ENCODE data around the gene LIN54.

The LIN54 gene

GRCh38 chr4:82903737-82904136, 106.9 kb downstream of the LIN54 start:
- Histone ChIP-seq H4K20me1 (ENCODE audit: insufficient read depth, low read length) (peaks cover 8% of the 10 kb centered on the region; the same call in 1 of the 2 replicates), H3K4me3 (ENCODE audit: low read length) (no peak overlapping the region), H2AFZ (ENCODE audit: low read length) (no peak overlapping the region), H3F3A (ENCODE audit: insufficient read depth, low read length) (peaks cover 35% of the 10 kb centered on the region), H3K36me3 (replicated peaks; ENCODE audit: insufficient read depth, low read length) (no peaks in the 10 kb centered on the region), H3K9me3 (replicated peaks; ENCODE audit: insufficient read depth, low read length) (no peaks in the 10 kb centered on the region), H3K9ac (ENCODE audit: low read length) (no peak overlapping the region), H3K27me3 (replicated peaks; ENCODE audit: insufficient read depth, low read length) (peaks cover 9% of the 10 kb centered on the region), H3K27ac (ENCODE audit: low read length) (no peak overlapping the region), H3K9me2 (replicated peaks; ENCODE audit: insufficient read depth, low read length) (no peaks in the 10 kb centered on the region), H3K4me2 (ENCODE audit: low read depth, low read length) (no peak overlapping the region), H3K79me2 (ENCODE audit: low read length) (peaks cover 26% of the 10 kb centered on the region), H3K4me1 (ENCODE audit: low read length) (0 out of 2 replicates have a peak, but pooled peaks cover 13% of the 10 kb centered on the region)
- no peak for TF ChIP-seq EZH2 (optimal IDR thresholded peaks at IDR 0.05; ENCODE audit: low read depth, low read length)
- no peak for TF ChIP-seq CTCF (IDR thresholded peaks at IDR 0.05; ENCODE audit: low read length)
- TF ChIP-seq EZH2phosphoT487 (IDR thresholded peaks at IDR 0.05; ENCODE audit: low read length) = no peak
- DNase-seq = no peak

GRCh38 chr4:82901183-82901718, 109.4 kb downstream of the LIN54 start:
- H3K36me3 ChIP-seq (replicated peaks; ENCODE audit: insufficient read depth, low read length) = peaks cover 5% of the 10 kb centered on the region; the same call in 1 of the 2 replicates
- DNase-seq = no peak
- peak overlapping the region; percentile 81 for H3K9ac ChIP-seq (ENCODE audit: low read length)
- peak overlapping the region; percentile 93 for H3K27ac ChIP-seq (ENCODE audit: low read length)
- peaks cover 31% of the 10 kb centered on the region for H3F3A ChIP-seq (ENCODE audit: insufficient read depth, low read length)
- H3K4me2 ChIP-seq (ENCODE audit: low read depth, low read length) = peak overlapping the region; percentile 82
- no peaks in the 10 kb centered on the region for H3K9me3 ChIP-seq (replicated peaks; ENCODE audit: insufficient read depth, low read length)
- H3K27me3 ChIP-seq (replicated peaks; ENCODE audit: insufficient read depth, low read length) = peaks cover 6% of the 10 kb centered on the region
- no peak for TF ChIP-seq EZH2 (optimal IDR thresholded peaks at IDR 0.05; ENCODE audit: low read depth, low read length)
- no peak for TF ChIP-seq EZH2phosphoT487 (IDR thresholded peaks at IDR 0.05; ENCODE audit: low read length)
- no peak for TF ChIP-seq CTCF (IDR thresholded peaks at IDR 0.05; ENCODE audit: low read length)
- peaks cover 11% of the 10 kb centered on the region; the same call in 1 of the 2 replicates for H4K20me1 ChIP-seq (ENCODE audit: insufficient read depth, low read length)
- peak overlapping the region; percentile 75 for H2AFZ ChIP-seq (ENCODE audit: low read length)
- no peaks in the 10 kb centered on the region for H3K9me2 ChIP-seq (replicated peaks; ENCODE audit: insufficient read depth, low read length)
- H3K4me1 ChIP-seq (ENCODE audit: low read length) = peaks cover 13% of the 10 kb centered on the region; the same call in 1 of the 2 replicates
- H3K79me2 ChIP-seq (ENCODE audit: low read length) = peaks cover 51% of the 10 kb centered on the region
- H3K4me3 ChIP-seq (ENCODE audit: low read length) = peak overlapping the region; percentile 79

- peaks cover 5% of the 10 kb centered on the region; the same call in 1 of the 2 replicates for H3K36me3 ChIP-seq (replicated peaks; ENCODE audit: insufficient read depth, low read length)
- peaks cover 3% of the 10 kb centered on the region; the same call in 1 of the 2 replicates for H3K27me3 ChIP-seq (replicated peaks; ENCODE audit: insufficient read depth, low read length)
- peak within 1 kb of the TSS; percentile 93 for H3K27ac ChIP-seq (ENCODE audit: low read length)
- no peaks in the 10 kb centered on the region for H3K9me3 ChIP-seq (replicated peaks; ENCODE audit: insufficient read depth, low read length)
- H3K9ac ChIP-seq (ENCODE audit: low read length) = peak within 1 kb of the TSS; percentile 81
- TF ChIP-seq CTCF (IDR thresholded peaks at IDR 0.05; ENCODE audit: low read length) (no peak), EZH2phosphoT487 (IDR thresholded peaks at IDR 0.05; ENCODE audit: low read length) (no peak), EZH2 (optimal IDR thresholded peaks at IDR 0.05; ENCODE audit: low read depth, low read length) (no peak)
- peak within 1 kb of the TSS; percentile 79 for H3K4me3 ChIP-seq (ENCODE audit: low read length)
- DNase-seq = peak; percentile 100
- peak within 1 kb of the TSS; percentile 75 for H2AFZ ChIP-seq (ENCODE audit: low read length)
- peaks cover 10% of the 10 kb centered on the region; the same call in 1 of the 2 replicates for H4K20me1 ChIP-seq (ENCODE audit: insufficient read depth, low read length)
- H3K9me2 ChIP-seq (replicated peaks; ENCODE audit: insufficient read depth, low read length) = no peaks in the 10 kb centered on the region
- peak within 1 kb of the TSS; percentile 82 for H3K4me2 ChIP-seq (ENCODE audit: low read depth, low read length)
- peaks cover 58% of the 10 kb centered on the region for H3K79me2 ChIP-seq (ENCODE audit: low read length)
- H3F3A ChIP-seq (ENCODE audit: insufficient read depth, low read length) = peaks cover 30% of the 10 kb centered on the region
- peaks cover 13% of the 10 kb centered on the region; the same call in 1 of the 2 replicates for H3K4me1 ChIP-seq (ENCODE audit: low read length)
Measured at GRCh38 chr4:82900411-82901182, 110.0 kb downstream of the LIN54 start, which contains the start of gene THAP9. Gene THAP9 (plus strand): TSS chr4:82900735. CDS start chr4:82900803, 68 bp downstream.
